H1 (cell line): ENCODE results near the gene MROH7. TPM values are rescaled to one million over a fixed set of nuclear protein-coding genes. Genes with fewer than 3 reads are reported as not detected.

ENCODE experiments used
- CTCF ChIA-PET: fragments of 300-600 bp; sonication (Branson Sonifier 250); formaldehyde crosslinking; loops from one replicate; lab custom pipeline; 2021; ENCODE audit not compliant: partially characterized antibody; lab: Charles Lee
- POLR2A ChIA-PET: fragments of 300-600 bp; sonication (Branson Sonifier 250); formaldehyde crosslinking; loops from one replicate; lab custom pipeline; 2021; ENCODE audit warnings: inconsistent platforms; ENCODE audit not compliant: partially characterized antibody; lab: Charles Lee
- DNase-seq, 2 experiments: peaks; one replicate each; pipeline versions ENCODE4 v3.0.0 to v3.0.0-alpha.2; 2010 to 2022; ENCODE audit warnings: low spot score in 2 of 2, low read depth in 1 of 2, mixed read lengths in 1 of 2
- FAIRE-seq: peaks from 2 replicates; lab custom pipeline; 2011; peaks lifted over from hg19 to GRCh38; lab: Jason Lieb, UNC
- H2AFZ ChIP-seq: 2 replicates; pipeline ENCODE4 v1.8.1; 2012; ENCODE audit warnings: low read length, inconsistent platforms
- H2AK5ac ChIP-seq: 2 replicates; pipeline ENCODE4 v1.6.1; 2013; ENCODE audit warnings: low read depth, low read length
- H2BK120ac ChIP-seq: replicated peaks from 2 replicates; pipeline ENCODE3; 2013; ENCODE audit warnings: low read depth, low read length, inconsistent platforms
- H2BK12ac ChIP-seq: 2 replicates; pipeline ENCODE4 v1.6.1; 2013; ENCODE audit warnings: low read depth, low read length
- H2BK15ac ChIP-seq: 2 replicates; pipeline ENCODE4 v1.6.1; 2013; ENCODE audit warnings: low read length
- H2BK20ac ChIP-seq: 2 replicates; pipeline ENCODE4 v1.6.1; 2013; ENCODE audit warnings: low read length
- H2BK5ac ChIP-seq: 2 replicates; pipeline ENCODE4 v1.6.1; 2013; ENCODE audit warnings: low read depth, low read length
- H3K14ac ChIP-seq: 2 replicates; pipeline ENCODE4 v1.6.1; 2013; ENCODE audit warnings: inconsistent platforms; ENCODE audit not compliant: insufficient read length
- H3K18ac ChIP-seq: 2 replicates; pipeline ENCODE4 v1.6.1; 2013; ENCODE audit warnings: low read length; ENCODE audit errors: extremely low read depth
- H3K23ac ChIP-seq: 2 replicates; pipeline ENCODE4 v1.6.1; 2013; ENCODE audit warnings: inconsistent platforms; ENCODE audit not compliant: insufficient read length
- H3K23me2 ChIP-seq: 2 replicates; pipeline ENCODE4 v1.6.1; 2013; ENCODE audit warnings: low read depth, low read length
- H3K27ac ChIP-seq: 2 replicates; pipeline ENCODE4 v1.6.1; 2011; ENCODE audit warnings: low read depth, low read length, inconsistent platforms
- H3K27me3 ChIP-seq, 4 experiments: replicated peaks in 1 of 4; 1 replicate in 1 of 4; 2 replicates in 3 of 4; pipeline versions ENCODE4 v1.6.1 to v1.8.1; 2011 to 2013; ENCODE audit warnings: low read length in 3 of 4, mild to moderate bottlenecking in 3 of 4, inconsistent platforms in 2 of 4, mixed read lengths in 2 of 4, moderate library complexity in 1 of 4; ENCODE audit not compliant: control insufficient read depth in 3 of 4, insufficient read depth in 3 of 4; ENCODE audit errors: extremely low read depth in 1 of 4
- H3K36me3 ChIP-seq, 4 experiments: 2 replicates each; pipeline versions ENCODE4 v1.6.1 to v1.8.1; 2011 to 2013; ENCODE audit warnings: mild to moderate bottlenecking in 4 of 4, low read length in 3 of 4, moderate library complexity in 2 of 4, control low read depth in 1 of 4, inconsistent platforms in 1 of 4; ENCODE audit not compliant: insufficient read depth in 4 of 4, control insufficient read depth in 2 of 4
- H3K4ac ChIP-seq: replicated peaks from 2 replicates; pipeline ENCODE3; 2013; ENCODE audit warnings: low read length, low read depth, mixed read lengths, inconsistent platforms; ENCODE audit not compliant: insufficient read length
- H3K4me1 ChIP-seq, 4 experiments: replicated peaks in 1 of 4; 1 replicate in 1 of 4; 2 replicates in 3 of 4; pipeline versions ENCODE4 v1.6.1 to v1.8.1; 2011 to 2013; ENCODE audit warnings: low read length in 3 of 4, inconsistent platforms in 2 of 4, mixed read lengths in 1 of 4; ENCODE audit not compliant: insufficient read depth in 4 of 4, control insufficient read depth in 3 of 4
- H3K4me2 ChIP-seq, 2 experiments: 2 replicates each; pipeline versions ENCODE4 v1.6.1 to v1.8.1; 2011 to 2013; ENCODE audit warnings: low read depth in 2 of 2, low read length in 2 of 2, control low read depth in 1 of 2, inconsistent platforms in 1 of 2, mild to moderate bottlenecking in 1 of 2; ENCODE audit not compliant: insufficient read depth in 1 of 2
- H3K4me3 ChIP-seq, 4 experiments: fragments of 200-600, 300-600 bp in 1 of 4; sonication (generic), shearing (Covaris generic), sonication (Bioruptor Twin) in 1 of 4; 2 replicates each; pipeline versions ENCODE4 v1.5.1 to v1.8.1; 2011 to 2016; ENCODE audit warnings: low read length in 4 of 4, low read depth in 3 of 4, control low read depth in 2 of 4, inconsistent platforms in 2 of 4, mild to moderate bottlenecking in 2 of 4, mixed read lengths in 1 of 4, moderate library complexity in 1 of 4; ENCODE audit not compliant: insufficient read depth in 2 of 4; ENCODE audit errors: extremely low read depth in 1 of 4
- H3K56ac ChIP-seq: replicated peaks from 2 replicates; pipeline ENCODE3; 2013; ENCODE audit warnings: low read depth, mild to moderate bottlenecking, mixed read lengths, low read length, inconsistent platforms; ENCODE audit not compliant: insufficient read length
- H3K79me1 ChIP-seq: 2 replicates; pipeline ENCODE4 v1.6.1; 2013; ENCODE audit warnings: low read depth, low read length, control low read depth
- H3K79me2 ChIP-seq, 2 experiments: 2 replicates each; pipeline versions ENCODE4 v1.6.1 to v1.8.1; 2012 to 2013; ENCODE audit warnings: low read length in 2 of 2, mild to moderate bottlenecking in 2 of 2, inconsistent platforms in 1 of 2; ENCODE audit not compliant: insufficient read depth in 2 of 2, control insufficient read depth in 1 of 2
- H3K9ac ChIP-seq, 4 experiments: replicated peaks in 1 of 4; 1 replicate in 1 of 4; 2 replicates in 3 of 4; pipeline versions ENCODE4 v1.6.1 to v1.8.1; 2011 to 2013; ENCODE audit warnings: low read depth in 3 of 4, low read length in 3 of 4, control low read depth in 2 of 4, mild to moderate bottlenecking in 2 of 4, moderate library complexity in 2 of 4, inconsistent platforms in 1 of 4; ENCODE audit errors: extremely low read depth in 1 of 4
- H3K9me3 ChIP-seq, 2 experiments: 2 replicates each; pipeline versions ENCODE4 v1.6.1 to v1.8.1; 2012 to 2013; ENCODE audit warnings: mild to moderate bottlenecking in 2 of 2, moderate library complexity in 2 of 2, control low read depth in 1 of 2, inconsistent platforms in 1 of 2, low read depth in 1 of 2, low read length in 1 of 2, mixed read lengths in 1 of 2; ENCODE audit not compliant: insufficient read depth in 2 of 2
- H4K20me1 ChIP-seq, 2 experiments: replicated peaks in 1 of 2; 2 replicates each; pipeline versions ENCODE3 to v1.8.1; 2011 to 2013; ENCODE audit warnings: inconsistent platforms in 2 of 2, low read length in 2 of 2, mild to moderate bottlenecking in 1 of 2; ENCODE audit not compliant: insufficient read depth in 2 of 2, control insufficient read depth in 1 of 2
- H4K5ac ChIP-seq: 2 replicates; pipeline ENCODE4 v1.6.1; 2013; ENCODE audit warnings: low read length, low read depth, mixed read lengths, inconsistent platforms; ENCODE audit not compliant: insufficient read length
- H4K8ac ChIP-seq: 2 replicates; pipeline ENCODE4 v1.8.0; 2013; ENCODE audit warnings: mild to moderate bottlenecking, moderate library complexity, low read length, inconsistent platforms; ENCODE audit not compliant: insufficient read depth; ENCODE audit errors: extremely low read depth
- H4K91ac ChIP-seq: replicated peaks from 2 replicates; pipeline ENCODE3; 2013; ENCODE audit warnings: low read length, mixed read lengths, inconsistent platforms; ENCODE audit not compliant: insufficient read length
- CEBPB ChIP-seq: IDR thresholded peaks from 2 replicates; pipeline ENCODE4 v1.6.1; 2012; ENCODE audit warnings: low read depth, low read length
- POLR2A ChIP-seq, 2 experiments: IDR thresholded peaks; 1 replicate in 1 of 2; 2 replicates in 1 of 2; pipeline ENCODE4 v1.6.1; 2011; ENCODE audit warnings: low read depth in 2 of 2, low read length in 2 of 2, mild to moderate bottlenecking in 2 of 2; ENCODE audit errors: control extremely low read depth in 1 of 2
- SRF ChIP-seq: IDR thresholded peaks from 2 replicates; pipeline ENCODE4 v1.6.1; 2011; ENCODE audit warnings: mild to moderate bottlenecking, low read depth, low read length, moderate library complexity
- YY1 ChIP-seq: IDR thresholded peaks from 2 replicates; pipeline ENCODE4 v1.6.1; 2011; ENCODE audit warnings: low read depth, mild to moderate bottlenecking, low read length
- polyA plus RNA-seq, 7 experiments: library from polyadenylated mRNA; depleted of rRNA in 3 of 7; stranded (reverse) in 5 of 7; unstranded in 2 of 7; fragments of >200 nt in 5 of 7; fragments of 200-250 nt in 2 of 7; gene quantifications; 1 replicate in 5 of 7; 2 replicates in 1 of 7; 4 replicates in 1 of 7; pipeline versions ENCODE4 v1.2.1 to v1.2.3, GENCODE V29; 2011 to 2013; ENCODE audit warnings: missing spikeins in 2 of 7, mixed read lengths in 2 of 7
- total RNA-seq: library from RNA; stranded (reverse); fragmentation: NEBNext Ultra II Directional; extraction: Animal tissue kit (Norgen Biotek cat#: 25700); gene quantifications from 2 replicates; pipeline ENCODE4 v1.2.1, GENCODE V29; 2021

Gene MROH7
- total and polyA plus RNA-seq, 2 of the 8 experiments (the other 6 are each of a cell fraction or from before 2014, with no cell fraction given), result 0.07 to 0.20 TPM

GRCh38 chr1:54643736-54644135 lies 2.1 kb downstream of the MROH7 start:
- Histone ChIP-seq H3K79me2 (no peaks in the 10 kb centered on the region), H2AFZ (no peak overlapping the region), H2BK5ac (no peak overlapping the region), H3K4me1 (0 out of 7 replicates have a peak, but pooled peaks cover 0 to 2% (median 0%) of the 10 kb centered on the region in 4 experiments), H3K36me3 (no peaks in the 10 kb centered on the region), H4K8ac (no peak overlapping the region), H2BK15ac (no peak overlapping the region), H3K4me2 (no peak overlapping the region), H2BK20ac (no peak overlapping the region), H3K18ac (no peak overlapping the region), H3K4me3 (no peak overlapping the region), H4K91ac (no peak overlapping the region), H3K27ac (no peak overlapping the region), H3K23ac (no peak overlapping the region), H3K56ac (no peak overlapping the region), H2BK120ac (no peak overlapping the region), H3K79me1 (no peaks in the 10 kb centered on the region), H2AK5ac (no peak overlapping the region), H3K9me3 (peaks cover 7 to 10% of the 10 kb centered on the region in 2 experiments; a peak in 3 of 4 replicates), H3K27me3 (no peaks in the 10 kb centered on the region), H3K9ac (no peak overlapping the region), H3K14ac (no peak overlapping the region), H3K23me2 (no peaks in the 10 kb centered on the region), H4K5ac (no peak overlapping the region), H3K4ac (no peak overlapping the region), H4K20me1 (no peaks in the 10 kb centered on the region), H2BK12ac (no peak overlapping the region)
- no peak for DNase-seq
- no peak for FAIRE-seq
- POLR2A ChIA-PET, result no interaction called here
- TF ChIP-seq YY1 (no peak), CEBPB (no peak), SRF (no peak), POLR2A (IDR thresholded peaks at IDR 0.05; ENCODE audit: control extremely low read depth in 1 of 2, low read depth in 2 of 2, low read length in 2 of 2) (no peak)
- CTCF ChIA-PET, result no interaction called here
